Lower leg skin (tissue), 4 donors: ENCODE data around the gene RAVER2. TPM values are rescaled to one million over a fixed set of nuclear protein-coding genes. Genes with fewer than 3 reads are reported as not detected.

Experiments
- DNase-seq, 2 donors: peaks; one replicate each; pipeline ENCODE4 v3.0.0-alpha.2; 2019; ENCODE audit warnings: low spot score in 2 of 2
- H3K4me3 ChIP-seq: fragments of 200-600 bp; sonication (generic); 2 replicates; pipeline ENCODE4 v1.5.1; 2017; ENCODE audit warnings: mild to moderate bottlenecking, low read depth; ENCODE audit not compliant: poor library complexity, severe bottlenecking
- POLR2A ChIP-seq, 2 donors: fragments of 450-650 bp; IDR thresholded peaks; one replicate each; pipeline ENCODE4 v1.6.1; 2016 to 2017; ENCODE audit warnings: antibody characterized with exemption in 2 of 2, mild to moderate bottlenecking in 1 of 2, moderate library complexity in 1 of 2
- WGBS, 2 donors: methylation state at CpG; one replicate each; pipeline ENCODE4 v1.1.5; 2018; 5-methylcytosine and 5-hydroxymethylcytosine counted together
- intact Hi-C: fragments of 100-400 bp; cut with DNase I; formaldehyde crosslinking; loops from one replicate; pipeline ENCODE4 v1.15.0; 2023; ENCODE audit warnings: low total_unique reads
- total RNA-seq, 4 donors: library from RNA; depleted of rRNA; stranded (reverse); fragments of >200 nt; gene quantifications; one replicate each; pipeline ENCODE4 v1.1.0, GENCODE V29; 2016
- TF ChIP-seq, protein P1 (sequence below), 3 donors: fragments of 450-650 bp; IDR thresholded peaks; one replicate each; pipeline ENCODE4 v1.5.1; 2016; ENCODE audit warnings: antibody characterized with exemption in 3 of 3, mild to moderate bottlenecking in 3 of 3, moderate library complexity in 2 of 3

The RAVER2 gene
- total RNA-seq, 4 donors from 2014 or later = 6.6 to 11.9 (median 8.4) TPM

DNA sequence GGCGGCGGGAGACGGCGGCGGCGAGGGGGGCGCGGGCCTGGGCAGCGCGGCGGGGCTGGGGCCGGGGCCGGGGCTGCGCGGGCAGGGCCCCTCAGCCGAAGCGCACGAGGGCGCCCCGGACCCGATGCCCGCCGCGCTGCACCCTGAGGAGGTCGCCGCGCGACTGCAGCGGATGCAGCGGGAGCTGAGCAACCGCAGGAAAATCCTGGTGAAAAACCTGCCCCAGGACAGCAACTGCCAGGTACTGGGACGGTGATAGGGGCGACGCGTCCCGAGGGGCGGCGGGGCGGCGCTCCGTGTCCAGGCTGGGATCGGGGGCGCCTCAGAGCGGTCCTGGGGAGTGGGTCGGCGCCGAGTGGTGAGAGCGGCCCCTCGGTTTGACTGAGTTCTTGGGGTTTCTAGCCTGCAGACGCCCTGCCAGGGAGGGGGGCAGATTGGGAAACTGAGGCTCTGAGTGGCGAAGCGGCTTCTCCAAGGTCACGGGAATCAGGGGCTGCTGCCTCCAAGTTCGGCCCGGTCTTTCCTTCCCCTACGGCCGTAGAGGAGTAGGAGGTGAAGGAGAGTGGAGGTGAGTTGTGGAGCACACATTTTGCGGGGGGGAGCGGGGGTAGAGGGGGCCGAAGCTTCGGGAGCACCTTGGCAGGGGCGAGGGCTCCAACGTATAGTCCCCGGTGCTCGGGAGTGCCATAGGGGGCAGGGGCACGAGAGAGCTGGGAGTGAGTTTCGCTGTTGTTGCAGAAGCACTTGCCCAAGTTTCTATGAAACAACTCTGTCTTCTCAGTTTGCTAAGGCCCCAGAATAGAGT lies 508 bp downstream of the RAVER2 start:
- H3K4me3 ChIP-seq = peak overlapping the region; percentile 75
- peak in 1 of 2 donors; percentile 82 for DNase-seq
- intact Hi-C loops = no loop called here
- 0 to 1% methylated on average over 26 to 31 of the region's 67 CpGs for WGBS, 2 donors
- TF ChIP-seq POLR2A (IDR thresholded peaks at IDR 0.05) = no peak

DNA sequence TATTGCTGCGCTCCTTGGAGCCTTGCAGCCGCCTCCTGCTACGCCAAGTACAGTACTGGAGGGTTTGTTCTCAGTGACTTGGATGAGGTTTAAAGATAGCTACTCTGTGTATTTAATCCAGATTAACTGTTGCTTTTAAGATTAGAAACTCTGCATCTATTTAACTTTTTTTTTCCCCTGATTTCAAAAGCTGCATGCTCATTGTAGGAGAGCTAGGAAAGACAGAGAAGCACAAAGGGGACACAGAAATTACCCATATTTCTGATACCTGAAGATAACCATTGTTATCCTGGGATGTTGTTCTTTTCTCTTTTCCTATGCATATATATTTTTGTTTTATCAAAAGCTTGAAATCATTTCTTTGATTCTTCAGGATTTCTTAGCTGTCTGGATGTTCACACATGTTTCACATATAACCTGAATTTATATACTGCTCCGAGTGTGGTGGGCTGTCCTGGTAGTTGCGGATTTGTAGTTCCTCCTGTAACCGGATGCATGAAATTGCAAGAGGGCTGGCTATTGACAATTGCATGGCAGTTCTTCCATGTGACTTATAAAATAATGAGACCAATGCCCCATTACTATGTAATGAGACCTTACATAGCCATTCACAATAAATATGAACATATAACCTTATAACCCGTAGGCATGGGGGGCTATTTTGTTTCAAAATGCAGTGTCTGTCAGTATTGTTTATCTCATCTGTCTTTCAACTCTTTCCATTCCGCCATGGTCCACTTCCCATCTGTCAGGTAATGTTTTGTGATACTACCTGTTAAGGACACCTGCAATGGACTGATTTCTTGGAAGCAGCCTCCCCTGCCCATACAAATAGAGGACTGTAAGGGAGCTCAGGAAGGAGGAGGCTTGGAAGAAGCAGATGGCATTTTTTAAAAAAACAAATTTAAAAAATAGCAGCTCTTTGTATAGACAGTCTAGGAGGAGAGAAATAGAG lies 1.4 kb downstream of the RAVER2 start:
- TF ChIP-seq POLR2A (IDR thresholded peaks at IDR 0.05) = no peak
- TF ChIP-seq, protein P1, sequence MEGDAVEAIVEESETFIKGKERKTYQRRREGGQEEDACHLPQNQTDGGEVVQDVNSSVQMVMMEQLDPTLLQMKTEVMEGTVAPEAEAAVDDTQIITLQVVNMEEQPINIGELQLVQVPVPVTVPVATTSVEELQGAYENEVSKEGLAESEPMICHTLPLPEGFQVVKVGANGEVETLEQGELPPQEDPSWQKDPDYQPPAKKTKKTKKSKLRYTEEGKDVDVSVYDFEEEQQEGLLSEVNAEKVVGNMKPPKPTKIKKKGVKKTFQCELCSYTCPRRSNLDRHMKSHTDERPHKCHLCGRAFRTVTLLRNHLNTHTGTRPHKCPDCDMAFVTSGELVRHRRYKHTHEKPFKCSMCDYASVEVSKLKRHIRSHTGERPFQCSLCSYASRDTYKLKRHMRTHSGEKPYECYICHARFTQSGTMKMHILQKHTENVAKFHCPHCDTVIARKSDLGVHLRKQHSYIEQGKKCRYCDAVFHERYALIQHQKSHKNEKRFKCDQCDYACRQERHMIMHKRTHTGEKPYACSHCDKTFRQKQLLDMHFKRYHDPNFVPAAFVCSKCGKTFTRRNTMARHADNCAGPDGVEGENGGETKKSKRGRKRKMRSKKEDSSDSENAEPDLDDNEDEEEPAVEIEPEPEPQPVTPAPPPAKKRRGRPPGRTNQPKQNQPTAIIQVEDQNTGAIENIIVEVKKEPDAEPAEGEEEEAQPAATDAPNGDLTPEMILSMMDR (IDR thresholded peaks at IDR 0.05) = no peak
- intact Hi-C loops = no loop called here
- H3K4me3 ChIP-seq = peak overlapping the region; percentile 75
- WGBS, 2 donors = 46 to 50% methylated on average over 8 of the region's 8 CpGs
- no peak for DNase-seq

DNA sequence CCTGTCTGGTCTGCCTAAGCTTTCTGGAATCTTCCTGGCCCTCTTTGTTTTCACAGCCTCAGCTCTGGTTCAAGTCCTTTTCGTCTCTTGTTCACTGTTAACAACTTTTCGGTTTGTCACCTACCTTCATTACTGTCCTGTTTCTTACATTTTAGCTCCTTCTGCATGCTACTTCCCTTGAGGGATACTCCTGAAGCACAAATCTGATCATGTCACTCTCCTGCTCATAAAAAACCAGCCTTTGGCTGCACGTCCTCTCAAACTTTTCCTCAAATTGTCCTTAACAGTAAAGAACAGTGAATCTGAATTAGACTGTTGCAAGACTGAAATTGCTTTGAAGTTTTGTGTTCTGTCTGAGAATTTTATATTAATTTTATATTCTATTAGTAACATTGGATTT lies 3.3 kb downstream of the RAVER2 start:
- WGBS, 2 donors = 62 to 66% methylated on average over 3 of the region's 3 CpGs
- DNase-seq = no peak
- H3K4me3 ChIP-seq = no peak overlapping the region
- TF ChIP-seq, protein P1 (IDR thresholded peaks at IDR 0.05) = no peak
- no peak for TF ChIP-seq POLR2A (IDR thresholded peaks at IDR 0.05)
- intact Hi-C loops = no loop called here

DNA sequence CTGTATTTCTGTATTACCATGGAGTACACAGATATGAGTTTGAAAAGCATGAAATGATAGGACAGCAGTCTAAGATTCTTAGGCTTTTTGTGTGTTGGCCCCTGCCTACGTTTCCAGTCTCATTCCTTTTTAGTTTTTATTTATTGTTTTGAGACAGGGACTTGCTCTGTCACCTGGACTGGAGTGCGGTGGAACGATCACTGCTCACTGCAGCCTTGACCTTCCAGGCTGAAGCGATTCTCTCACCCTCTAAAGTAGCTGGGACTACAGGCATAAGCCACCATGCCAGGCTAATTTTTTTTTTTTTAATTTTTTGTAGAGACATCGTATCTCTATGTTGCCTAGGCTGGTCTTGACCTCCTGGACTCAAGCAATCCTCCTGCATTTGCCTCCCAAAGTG lies 3.8 kb downstream of the RAVER2 start:
- WGBS, 2 donors = 78 to 87% methylated on average over 5 of the region's 5 CpGs
- no peak for TF ChIP-seq POLR2A (IDR thresholded peaks at IDR 0.05)
- TF ChIP-seq, protein P1 (IDR thresholded peaks at IDR 0.05) = no peak
- H3K4me3 ChIP-seq = no peak overlapping the region
- intact Hi-C loops = no loop called here
- no peak for DNase-seq

DNA sequence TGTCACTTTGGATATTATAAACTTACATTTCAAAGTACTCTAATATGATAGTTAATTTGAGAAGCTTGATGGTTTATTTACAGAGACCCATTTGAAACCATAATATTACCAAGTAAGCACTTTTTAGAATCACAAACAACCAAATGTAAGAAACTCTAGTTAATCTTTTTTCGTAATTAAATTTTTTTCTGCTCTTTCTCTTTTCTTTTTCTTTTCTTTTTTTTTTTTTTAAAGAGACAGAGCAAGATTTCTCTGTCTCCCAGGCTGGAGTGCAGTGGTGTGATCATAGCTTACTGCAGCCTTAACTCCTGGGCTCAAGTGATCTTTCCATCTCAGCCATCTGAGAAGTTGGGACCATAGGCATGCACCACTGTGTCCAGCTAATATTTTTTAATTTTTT lies 5.2 kb downstream of the RAVER2 start:
- intact Hi-C loops = no loop called here
- TF ChIP-seq, protein P1 (IDR thresholded peaks at IDR 0.05) = no peak
- no peak for TF ChIP-seq POLR2A (IDR thresholded peaks at IDR 0.05)
- WGBS, 2 donors = 27 to 33% methylated on average over 1 of the region's 1 CpG
- no peak overlapping the region for H3K4me3 ChIP-seq
- no peak for DNase-seq

DNA sequence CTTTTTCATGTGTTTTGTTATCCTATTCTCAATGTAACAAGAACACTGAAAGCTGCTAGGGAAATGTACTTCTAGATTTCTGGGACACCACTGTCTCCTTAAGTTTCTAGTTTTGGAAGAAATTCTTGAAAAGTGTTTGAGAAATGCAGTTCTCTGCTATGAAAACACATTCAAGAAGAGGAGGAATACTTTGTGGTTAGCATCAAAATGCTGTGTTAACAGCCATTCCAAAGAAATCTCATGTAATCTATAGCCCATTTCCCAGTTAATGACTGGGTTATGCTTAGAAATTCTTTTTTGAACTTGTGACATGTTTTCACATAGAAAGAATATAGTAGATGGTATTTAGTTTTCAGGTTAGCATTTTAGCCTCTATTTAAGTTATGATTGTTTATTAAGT lies 6.0 kb downstream of the RAVER2 start:
- H3K4me3 ChIP-seq = no peak overlapping the region
- no peak for DNase-seq
- TF ChIP-seq, protein P1 (IDR thresholded peaks at IDR 0.05) = no peak
- TF ChIP-seq POLR2A (IDR thresholded peaks at IDR 0.05) = no peak
- intact Hi-C loops = no loop called here
